Esophagus mucosa (tissue), 1 donor: ENCODE data around the gene ACTRT2. TPM values are rescaled to one million over a fixed set of nuclear protein-coding genes. Genes with fewer than 3 reads are reported as not detected.

Experiments used
- ATAC-seq: fragments of 200-7000 bp; cut with Tn5 transposase; one replicate; pipeline ENCODE4 v1.9.1; 2020
- total RNA-seq: library from RNA; stranded (reverse); gene quantifications from one replicate; pipeline ENCODE4 v1.2.4, GENCODE V29; 2023
- donor health status: DM: yes; HTN: yes; CAD: no.

The ACTRT2 gene
- total RNA-seq, 1 donor from 2014 or later = not detected

DNA sequence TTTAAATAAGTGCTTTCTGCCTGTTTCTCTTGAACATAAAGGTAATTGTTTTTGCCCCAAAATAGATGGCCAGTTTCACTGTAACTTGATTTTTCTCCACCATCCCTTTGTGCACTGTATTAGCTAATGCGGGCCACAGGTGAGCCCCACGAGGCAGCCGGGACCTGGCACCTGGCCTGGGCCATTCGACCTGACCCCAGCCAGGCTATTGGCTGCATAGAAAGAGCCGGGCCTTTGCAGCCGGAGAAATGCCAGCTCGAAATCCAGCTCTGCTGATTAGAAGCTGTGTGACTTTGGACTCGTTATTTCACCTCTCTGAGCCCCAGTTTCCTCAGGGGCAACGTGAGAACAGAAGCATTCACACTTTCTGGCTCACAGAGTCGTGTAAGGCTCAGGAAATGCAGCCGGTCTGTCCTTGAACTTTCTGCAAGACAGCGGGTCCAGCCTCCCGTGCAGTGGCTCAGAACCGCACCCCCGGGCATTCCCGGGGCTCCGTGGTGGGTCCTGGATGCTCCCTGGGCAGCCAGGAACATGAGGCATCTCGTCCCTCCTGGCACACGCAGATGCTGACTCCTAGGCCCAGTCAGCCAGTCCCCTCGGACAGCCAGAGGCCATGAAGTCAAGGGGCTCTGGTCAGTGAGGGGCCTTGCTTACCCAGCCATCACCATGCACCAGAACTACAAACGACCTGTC, 37.4 kb upstream of the ACTRT2 start:
- no peak for ATAC-seq

DNA sequence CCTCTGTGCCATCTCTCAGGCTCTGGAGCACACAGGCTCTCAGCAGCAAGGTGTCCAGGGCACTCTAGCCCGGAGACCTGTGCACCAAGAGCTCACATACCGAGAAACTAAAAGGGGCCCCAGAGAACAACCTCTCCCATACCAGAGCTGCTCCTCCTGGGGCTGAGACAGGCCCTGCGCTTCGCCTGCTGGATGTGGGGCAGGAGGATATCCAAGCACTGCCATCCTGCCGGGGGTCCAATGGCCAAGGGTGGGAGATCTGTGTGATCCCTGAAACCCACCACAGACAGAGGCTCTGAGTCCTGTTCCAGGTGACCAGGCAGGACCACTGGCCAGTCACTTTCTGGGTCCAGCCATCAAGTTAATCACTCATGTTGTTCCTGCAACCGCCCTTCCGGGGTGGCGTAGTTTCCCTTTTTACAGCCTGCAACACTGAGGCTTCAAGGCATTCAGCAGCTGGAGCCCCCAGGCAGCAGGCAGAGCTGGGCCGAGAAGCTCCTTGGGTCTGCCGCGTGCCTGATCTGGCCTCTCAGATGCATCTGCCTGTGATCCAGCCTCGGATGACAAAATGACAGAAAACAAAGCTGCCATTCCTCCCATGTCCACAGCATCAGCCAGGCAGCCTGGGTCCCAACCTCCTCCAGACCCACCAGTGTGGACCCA, 36.7 kb upstream of the ACTRT2 start:
- no peak for ATAC-seq

DNA sequence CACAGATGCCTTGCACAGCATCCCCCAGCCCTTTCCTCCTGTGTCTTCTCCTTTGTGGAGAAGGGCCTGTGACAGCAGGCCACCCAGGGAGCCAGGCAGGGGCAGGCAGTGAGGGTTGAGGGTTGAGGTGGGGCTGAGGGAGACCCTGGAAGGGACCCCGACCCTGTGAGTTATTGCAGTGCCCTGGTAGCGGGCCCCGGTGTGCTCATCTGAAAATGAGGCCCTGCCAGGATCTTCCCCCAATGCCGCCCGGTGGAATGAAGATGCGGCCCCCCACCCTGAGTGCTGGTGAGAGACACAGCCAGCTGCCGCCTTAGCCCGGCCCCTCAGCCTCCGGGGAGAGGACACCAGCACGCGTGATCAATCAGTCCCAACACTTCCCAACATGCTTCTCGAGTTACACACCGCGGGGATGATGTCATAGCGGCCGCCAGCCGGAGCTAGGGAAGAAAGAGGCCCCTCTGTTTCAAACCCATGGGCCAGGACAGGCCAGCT, 36.2 kb upstream of the ACTRT2 start:
- no peak for ATAC-seq

DNA sequence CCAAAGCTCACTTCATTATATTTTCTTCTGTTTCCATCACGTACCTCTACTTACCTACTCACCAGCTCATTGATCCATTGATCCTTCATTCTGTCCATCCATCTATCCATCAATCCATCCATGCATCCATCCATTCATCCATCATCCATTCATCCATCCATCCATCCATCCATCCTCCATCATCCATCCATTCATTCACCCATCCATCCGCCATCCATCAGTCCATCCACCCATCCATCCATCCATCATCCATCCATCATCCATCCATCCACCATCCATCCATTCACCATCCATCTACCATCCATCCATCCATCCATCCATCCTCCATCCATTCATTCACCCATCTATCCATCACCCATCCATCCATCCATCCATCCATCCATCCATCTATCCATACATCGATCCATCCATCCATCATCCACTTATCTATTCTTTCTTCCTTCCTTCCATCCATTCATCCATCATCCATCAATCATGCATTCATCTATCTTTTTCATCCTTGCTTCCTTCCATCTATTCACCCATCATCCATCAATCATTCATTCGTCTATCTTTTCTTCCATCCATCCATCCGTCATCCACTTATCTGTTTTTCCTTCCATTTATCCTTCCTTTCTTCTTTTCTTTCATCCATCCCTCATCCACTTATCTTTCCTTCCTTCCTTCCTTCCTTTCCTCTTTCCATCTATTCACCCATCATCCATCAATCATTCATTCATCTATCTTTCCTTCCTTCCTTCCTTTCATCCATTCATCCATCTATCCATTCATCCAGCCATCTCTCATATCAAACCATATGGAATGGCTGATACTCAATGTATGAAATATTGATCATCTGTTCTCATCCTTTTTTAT, 35.3 kb upstream of the ACTRT2 start:
- ATAC-seq = no peak

DNA sequence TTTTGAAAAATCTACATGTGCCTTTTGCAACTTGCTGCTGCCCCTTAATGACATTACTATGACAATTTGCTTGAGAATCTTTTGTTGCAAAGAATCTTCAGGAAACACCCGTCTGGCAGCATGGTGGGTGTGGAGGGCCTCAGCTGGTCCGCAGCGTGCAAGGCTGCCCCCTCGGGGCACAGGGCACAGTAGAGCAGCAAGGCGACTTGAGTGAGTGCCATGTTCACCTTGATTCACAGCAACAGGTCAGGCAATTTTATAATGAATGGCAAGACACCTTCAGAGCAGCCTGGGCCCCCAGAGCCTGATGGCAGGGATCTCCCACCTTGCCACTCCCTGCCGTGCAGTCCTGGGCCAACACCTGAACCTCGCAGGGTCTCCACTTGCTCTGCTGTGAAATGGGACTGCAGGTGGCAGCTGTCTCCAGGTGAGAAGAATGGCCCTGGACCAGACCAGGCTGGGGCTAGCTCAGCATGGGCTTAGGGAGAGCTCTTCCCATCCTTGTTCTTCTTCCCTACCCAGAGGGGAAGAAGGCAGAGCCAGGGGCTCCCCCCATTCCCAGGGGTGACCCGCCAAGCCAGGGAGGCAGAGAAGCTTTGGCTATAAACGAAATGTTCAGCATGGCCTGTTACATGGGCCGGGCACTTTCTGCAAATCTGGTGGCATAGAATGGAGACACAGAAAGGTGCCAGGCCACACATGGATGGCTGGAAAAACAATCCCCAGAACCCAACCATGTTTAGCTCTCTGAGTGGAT, 34.5 kb upstream of the ACTRT2 start:
- no peak for ATAC-seq

DNA sequence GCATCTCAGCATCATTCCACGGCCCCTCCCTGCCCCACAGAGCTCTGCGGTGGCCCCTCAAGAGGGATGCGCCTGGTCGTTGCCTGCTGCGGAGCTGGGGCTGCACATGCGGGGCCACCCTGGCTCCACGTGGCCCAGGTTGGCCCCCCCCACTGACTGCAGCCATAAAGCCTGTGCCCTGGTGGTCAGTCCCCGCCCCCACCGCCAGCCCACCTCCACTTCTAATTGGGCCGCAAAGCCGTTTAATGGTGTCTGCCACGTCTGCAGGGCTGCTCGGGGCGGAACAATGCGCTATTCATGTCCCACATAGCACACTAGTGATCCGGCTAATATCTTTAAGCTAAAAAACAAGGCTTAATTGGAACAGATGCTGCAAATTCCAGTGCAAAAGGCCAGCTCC, 33.5 kb upstream of the ACTRT2 start:
- ATAC-seq = no peak

DNA sequence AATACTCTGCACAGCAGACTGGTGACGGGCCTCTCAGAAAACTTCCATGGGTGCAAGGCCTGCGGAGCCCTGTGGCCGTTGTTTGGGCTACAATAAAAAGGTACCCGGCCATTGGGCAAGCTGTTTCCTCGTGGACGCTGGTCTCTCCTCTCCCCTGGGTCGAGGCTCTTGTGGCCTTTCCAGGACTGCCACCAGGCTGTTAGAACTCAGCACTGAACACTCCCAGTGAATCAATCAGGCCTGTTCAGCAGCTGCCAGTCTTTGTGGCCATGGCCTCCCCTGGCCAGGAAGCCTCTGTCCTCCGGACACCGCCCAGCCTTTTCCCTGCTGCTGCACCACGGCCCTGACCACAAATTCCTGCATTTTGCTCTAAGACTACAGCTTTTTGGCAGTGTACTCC, 33.0 kb upstream of the ACTRT2 start:
- ATAC-seq = no peak

DNA sequence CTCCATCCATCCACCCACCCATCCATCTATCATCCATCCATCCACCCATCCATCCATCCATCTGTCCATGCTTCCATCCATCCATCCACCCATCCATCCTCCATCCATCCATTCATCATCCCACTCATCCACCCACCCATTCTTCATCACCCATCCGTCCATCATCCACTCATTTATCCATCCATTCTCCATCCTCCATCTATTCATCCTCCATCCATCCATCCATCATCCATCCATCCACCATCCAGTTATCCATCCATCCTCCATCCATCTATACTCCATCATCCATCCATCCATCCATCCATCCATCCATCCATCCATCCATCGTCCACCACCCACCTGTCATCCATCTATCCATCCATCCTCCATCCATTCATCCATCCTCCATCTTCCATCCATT, 32.1 kb upstream of the ACTRT2 start:
- no peak for ATAC-seq

DNA sequence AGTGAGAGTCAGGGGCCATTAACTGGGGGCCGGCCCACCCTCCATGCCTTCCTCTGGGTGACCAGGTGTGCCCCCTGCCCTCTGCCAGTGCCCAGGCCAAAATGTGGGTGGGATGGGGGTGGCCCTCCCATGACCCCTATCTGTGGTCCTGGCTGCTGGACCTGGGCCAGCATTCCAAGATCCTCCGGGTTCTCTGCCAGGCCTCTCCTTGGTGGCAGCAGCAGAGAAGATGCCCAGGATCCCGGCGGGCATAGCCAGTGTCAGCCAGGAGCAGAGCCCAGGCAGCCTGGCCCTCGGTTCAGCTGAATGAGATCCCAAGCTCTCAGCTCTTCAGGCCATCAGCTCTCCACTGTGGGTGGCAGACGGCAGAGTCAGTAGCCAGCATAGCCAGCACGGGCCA, 31.3 kb upstream of the ACTRT2 start:
- ATAC-seq = no peak

DNA sequence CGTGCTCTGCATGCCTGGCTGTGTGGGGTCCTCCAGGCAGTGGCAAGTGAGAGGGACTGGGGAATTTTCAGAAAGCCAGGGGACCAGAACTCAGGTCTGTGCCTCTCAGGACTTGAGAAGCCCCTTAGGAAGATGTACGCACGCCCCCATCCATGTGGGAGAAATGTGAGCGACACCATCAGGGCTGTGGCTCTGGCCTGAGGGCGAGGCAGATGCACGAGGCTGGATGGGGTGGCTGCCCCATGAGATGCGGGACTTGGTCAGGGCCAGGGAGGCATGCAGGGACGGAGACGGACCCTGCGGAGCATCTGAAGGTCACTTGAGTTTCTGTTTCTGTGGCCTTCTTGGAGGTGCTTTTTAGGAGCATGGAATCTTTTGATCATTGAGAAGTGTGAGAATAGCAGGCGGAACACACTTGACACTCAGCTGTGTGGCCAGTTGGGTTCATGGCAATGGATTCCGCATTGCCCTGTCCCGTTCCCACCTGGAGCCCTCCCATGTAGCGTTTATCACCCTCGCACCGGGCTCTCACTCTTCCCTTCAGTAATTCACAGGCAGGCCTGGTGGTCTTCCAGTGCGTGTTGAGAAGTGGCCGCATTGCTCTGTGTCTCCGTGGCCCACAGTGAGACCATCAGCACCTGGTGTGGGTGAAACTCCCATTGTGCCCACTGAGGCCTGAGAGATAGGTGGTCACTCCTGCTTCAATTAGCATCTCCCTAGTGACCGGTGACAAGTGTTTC, 30.7 kb upstream of the ACTRT2 start:
- no peak for ATAC-seq

DNA sequence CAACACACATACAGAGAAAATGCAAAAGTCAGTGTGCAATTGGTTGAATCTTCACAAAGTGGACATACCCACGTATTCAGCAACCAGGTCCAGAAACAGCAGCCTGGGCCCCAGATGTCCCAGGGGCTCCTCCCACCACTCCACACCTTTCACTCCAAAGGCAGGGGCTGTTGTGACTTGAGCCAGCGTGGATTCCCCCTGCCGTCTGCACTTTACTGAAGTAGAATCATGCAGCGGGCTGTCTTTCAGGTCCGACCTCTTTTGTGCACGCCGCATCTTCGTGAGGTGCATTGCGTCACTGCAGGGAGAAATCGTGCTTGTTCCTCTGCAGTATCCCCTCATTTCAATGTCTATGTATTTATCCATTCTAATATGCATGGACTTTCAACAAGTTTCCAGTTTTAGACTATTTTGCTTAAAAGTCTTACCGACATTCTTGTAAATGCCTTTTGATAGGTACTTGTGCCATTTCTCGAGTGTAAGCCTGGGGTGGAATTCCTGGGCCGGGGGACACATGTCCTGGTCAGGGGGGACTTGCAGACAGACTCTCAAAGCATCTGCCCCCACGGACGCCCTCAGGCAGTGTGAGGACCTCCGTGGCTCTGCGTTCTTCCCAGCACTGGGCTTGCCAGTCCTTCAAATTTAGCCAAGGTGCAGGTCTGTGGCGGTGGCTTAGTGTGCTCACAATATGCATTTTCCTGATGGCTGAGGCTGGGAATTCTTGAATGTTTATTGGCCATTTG, 29.3 kb upstream of the ACTRT2 start:
- ATAC-seq = no peak

DNA sequence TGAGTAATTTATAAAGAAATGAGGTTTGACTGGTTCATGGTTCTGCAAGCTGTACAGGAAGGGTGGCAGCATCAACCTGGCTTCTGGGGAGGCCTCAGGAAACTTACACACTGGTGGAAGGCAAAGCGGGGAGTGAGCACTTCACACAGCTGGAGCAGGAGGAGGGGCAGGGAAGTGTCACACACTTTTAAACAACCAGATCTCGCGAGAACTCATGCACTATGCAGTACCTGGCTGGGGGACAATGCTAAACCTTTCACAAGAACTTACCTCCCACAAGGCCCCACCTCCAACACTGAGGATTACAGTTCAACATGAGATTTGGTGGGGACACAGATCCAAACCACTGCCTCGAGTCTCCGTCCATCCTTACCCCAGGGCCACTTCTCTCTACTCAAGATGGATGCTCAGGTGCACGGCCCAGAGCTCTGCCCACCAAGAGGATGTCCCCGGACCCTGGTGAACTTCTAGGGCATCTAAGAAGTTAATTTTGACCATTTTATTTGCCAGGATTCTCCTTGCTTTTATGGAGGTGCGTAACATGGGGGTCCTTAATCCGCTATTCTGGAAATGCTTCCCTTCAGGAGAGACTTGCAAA, 22.7 kb upstream of the ACTRT2 start:
- ATAC-seq = no peak

DNA sequence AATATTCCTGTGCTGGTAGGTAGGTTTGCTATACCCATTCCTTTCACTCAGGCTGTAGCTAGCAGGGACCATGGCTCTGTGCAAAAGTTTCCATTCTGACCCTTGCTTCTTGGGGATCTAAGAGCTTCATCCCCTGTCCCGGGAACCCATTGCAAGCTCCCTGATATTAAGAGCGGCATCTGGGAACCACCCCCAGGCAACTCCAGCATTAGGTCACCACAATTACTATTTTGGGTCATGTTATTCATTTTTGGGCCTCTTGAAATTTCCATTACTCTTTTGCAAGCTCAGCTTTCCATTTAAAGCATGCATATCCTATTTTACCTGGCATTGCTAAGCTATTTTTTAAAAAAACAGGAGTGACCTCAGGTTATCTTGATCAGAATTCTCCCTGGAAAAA, 22.1 kb upstream of the ACTRT2 start:
- ATAC-seq = no peak

DNA sequence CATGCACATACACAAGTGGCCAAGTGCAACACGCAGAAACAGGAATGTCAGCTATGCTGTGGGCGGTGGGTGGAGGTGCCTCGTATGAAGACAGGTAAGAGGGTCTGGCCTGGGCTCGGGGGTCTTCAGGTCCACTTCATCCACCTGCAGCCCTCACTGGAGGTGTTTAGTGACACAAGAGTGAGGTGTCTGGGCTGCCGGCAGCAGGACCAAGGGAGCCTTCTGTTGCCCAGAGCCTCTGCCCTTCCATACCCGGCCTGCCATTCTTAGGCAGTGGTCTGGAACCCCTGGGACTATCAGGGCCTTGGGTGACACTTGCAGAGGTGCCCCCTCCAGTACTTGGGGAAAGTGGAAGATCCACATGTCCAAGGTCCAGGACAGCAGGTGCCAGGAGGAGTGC, 21.7 kb upstream of the ACTRT2 start:
- no peak for ATAC-seq

DNA sequence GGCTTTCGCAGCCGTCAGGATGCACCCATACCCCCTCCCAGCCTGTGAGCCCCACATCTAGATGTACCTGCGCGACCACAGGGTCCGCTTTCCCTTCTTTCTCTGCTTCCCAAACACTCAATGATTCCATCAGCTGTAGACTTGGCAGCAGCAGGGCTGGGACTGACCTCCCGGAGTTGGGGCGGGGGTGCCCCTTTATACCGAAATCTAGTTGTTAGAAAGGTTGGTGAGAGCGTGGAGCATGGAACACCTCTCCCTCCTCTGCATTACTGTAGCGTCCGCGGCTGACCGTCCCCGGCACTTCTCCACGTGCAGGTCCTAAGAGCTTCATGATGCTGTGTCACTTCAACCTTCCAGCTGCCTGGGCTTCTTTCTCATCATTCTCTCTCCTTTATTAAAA, 21.1 kb upstream of the ACTRT2 start:
- ATAC-seq = no peak

DNA sequence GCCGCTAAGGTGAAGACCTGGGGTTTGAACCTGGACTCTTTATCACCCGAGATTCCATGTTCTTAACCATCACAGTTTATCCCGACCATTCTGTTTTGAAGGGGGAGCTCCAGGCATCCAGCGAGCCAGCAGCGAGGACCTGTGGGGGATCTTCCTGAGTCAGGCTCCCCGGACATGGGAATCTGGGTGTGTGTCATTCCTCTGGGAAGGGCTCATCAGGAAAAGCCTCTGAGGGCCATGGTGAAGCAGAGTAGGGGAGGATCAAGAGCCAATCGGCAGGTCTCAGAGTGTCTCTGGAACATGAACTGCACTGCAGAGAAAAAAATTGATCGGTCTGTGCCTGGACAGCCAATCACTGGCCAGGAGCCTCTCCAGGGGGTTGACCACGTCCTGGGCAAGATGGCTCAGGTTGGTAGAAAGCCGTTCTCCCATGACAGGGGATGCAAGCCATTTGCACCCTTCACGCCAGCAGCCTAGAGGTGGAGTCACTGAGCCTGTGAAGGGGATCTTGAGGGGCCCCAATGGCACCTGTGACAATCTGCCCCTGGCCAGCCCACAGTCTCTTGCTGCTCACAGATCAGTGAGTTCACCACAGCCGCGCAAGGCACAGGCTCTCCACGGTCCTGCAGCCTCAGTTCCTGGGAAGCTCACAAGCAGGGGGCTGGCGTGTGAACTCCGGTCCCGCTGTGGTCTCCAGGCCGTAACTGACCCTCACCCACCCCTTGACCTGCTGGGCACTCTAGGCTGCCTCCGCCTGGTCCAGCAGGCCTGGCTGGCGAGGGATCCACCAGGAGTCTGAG, 20.4 kb upstream of the ACTRT2 start:
- ATAC-seq = no peak

DNA sequence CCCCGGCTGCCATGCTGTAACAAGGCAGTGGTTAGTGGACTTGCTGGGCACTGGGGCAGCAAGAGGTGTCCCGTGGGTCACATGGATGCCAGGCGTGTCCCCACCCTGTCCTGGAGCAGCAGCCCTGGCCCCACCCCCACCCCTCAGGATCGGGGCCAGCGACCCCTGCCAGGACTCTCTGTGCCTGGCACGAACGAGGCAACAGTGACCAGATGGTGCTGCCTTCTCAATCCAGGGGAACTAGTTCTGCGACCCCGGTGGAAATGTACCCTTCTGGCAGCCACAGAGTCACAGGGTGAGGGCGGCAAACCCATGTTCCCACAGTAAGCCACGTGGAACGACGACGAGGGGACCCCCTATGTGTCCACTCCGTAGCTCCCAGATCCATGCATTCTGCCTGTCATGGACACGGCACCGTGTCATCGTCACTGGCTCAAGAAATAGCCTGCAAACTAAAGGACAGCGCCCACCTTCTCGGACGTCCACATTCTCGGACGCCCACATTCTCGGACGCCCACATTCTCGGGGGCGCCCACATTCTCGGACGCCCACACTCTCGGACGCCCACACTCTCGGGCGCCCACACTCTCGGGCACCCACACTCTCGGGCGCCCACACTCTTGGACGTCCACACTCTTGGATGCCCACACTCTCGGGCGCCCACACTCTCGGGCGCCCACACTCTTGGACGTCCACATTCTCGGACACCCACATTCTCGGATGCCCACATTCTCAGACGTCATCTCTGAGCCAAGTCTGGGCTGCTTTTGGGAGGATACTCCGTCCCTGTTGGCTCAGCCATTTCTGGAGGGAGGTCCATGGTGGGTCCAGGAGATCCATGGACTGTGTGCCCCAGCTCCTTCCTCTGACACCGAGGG, 19.6 kb upstream of the ACTRT2 start:
- ATAC-seq = no peak

DNA sequence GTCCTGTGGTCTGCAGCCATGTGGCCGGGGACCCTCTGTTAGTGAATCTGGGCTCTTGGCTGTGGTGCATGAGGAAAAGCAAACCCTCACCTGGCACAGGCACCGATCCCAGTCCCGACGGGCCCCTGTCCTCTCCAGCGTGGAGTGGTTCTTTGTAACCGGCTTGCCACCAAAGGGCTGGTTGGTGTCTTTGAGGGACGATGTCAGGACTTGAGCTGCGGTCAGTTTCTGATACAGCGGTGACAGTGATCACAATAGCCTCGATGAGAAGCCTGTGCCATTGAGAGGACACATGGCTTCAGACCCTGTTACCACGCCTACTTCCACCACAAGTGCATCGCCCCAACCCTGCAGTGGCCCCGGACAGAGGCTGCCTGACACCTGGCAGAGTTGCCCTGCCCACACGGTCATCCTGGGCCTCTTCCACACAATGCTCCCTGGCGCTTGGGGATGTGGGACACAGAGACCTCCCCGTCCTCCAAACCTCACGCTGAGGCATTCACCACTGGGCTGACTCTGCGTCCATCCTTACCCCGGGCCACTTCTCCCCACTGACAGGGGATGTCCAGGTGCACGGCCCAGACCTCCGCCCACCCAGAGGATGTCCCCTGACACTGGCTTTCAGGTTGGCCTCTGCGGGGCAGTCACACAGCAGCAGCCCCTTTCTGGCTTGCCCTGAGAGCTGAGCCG, 18.8 kb upstream of the ACTRT2 start:
- ATAC-seq = no peak
